Endothelial cell of umbilical vein (primary cell): Measurements from ENCODE around the gene ZBTB39. TPM values are rescaled to one million over a fixed set of nuclear protein-coding genes. Genes with fewer than 3 reads are reported as not detected.

ENCODE experiments used
- BruUV-seq: library from RNA; stranded (reverse); fragments of 400-500 nt; replicated peaks from 2 replicates; lab custom pipeline; 2021; lab: Mats Ljungman, UMichigan
- CTCF ChIA-PET: fragments of 300-600, 350-600 bp; sonication (Branson Sonifier 250); formaldehyde crosslinking; loops from one replicate; lab custom pipeline; 2021; ENCODE audit warnings: antibody characterized with exemption, inconsistent platforms; lab: Charles Lee
- POLR2A ChIA-PET: fragments of 300-600, 350-600 bp; sonication (Branson Sonifier 250); formaldehyde crosslinking; loops from one replicate; lab custom pipeline; 2021; ENCODE audit warnings: antibody characterized with exemption, inconsistent platforms; lab: Charles Lee
- DNase-seq: peaks from one replicate; pipeline ENCODE4 v3.0.0-alpha.2; 2011; ENCODE audit warnings: low read depth, low spot score
- FAIRE-seq: peaks from 2 replicates; lab custom pipeline; 2011; peaks lifted over from hg19 to GRCh38; lab: Jason Lieb, UNC
- H2AFZ ChIP-seq: 2 replicates; pipeline ENCODE4 v1.6.0; 2012; ENCODE audit warnings: low read depth, low read length, control low read depth, inconsistent platforms
- H3K27ac ChIP-seq: 2 replicates; pipeline ENCODE4 v1.5.1; 2011; ENCODE audit warnings: low read depth, mild to moderate bottlenecking, control low read depth, low read length, moderate library complexity; ENCODE audit not compliant: insufficient read depth
- H3K27me3 ChIP-seq, 2 experiments: 2 replicates each; pipeline versions ENCODE4 v1.6.0 to v1.6.1; 2011; ENCODE audit warnings: low read length in 2 of 2, mixed read lengths in 1 of 2; ENCODE audit not compliant: control insufficient read depth in 2 of 2, insufficient read depth in 2 of 2
- H3K36me3 ChIP-seq, 2 experiments: 2 replicates in 1 of 2; 3 replicates in 1 of 2; pipeline ENCODE4 v1.5.1; 2011; ENCODE audit warnings: low read length in 2 of 2, mild to moderate bottlenecking in 1 of 2, moderate library complexity in 1 of 2; ENCODE audit not compliant: control insufficient read depth in 2 of 2, insufficient read depth in 2 of 2; ENCODE audit errors: extremely low read depth in 1 of 2
- H3K4me1 ChIP-seq: 3 replicates; pipeline ENCODE4 v1.5.1; 2011; ENCODE audit warnings: mild to moderate bottlenecking, low read length; ENCODE audit not compliant: control insufficient read depth, insufficient read depth; ENCODE audit errors: extremely low read depth
- H3K4me2 ChIP-seq: 2 replicates; pipeline ENCODE4 v1.6.1; 2011; ENCODE audit warnings: low read length, control low read depth, mixed read lengths; ENCODE audit not compliant: insufficient read depth
- H3K4me3 ChIP-seq, 3 experiments: fragments of 200-600 bp in 1 of 3; sonication (generic), shearing (Covaris generic) in 1 of 3; replicated peaks in 1 of 3; 2 replicates each; pipeline ENCODE4 v1.5.1; 2011 to 2016; ENCODE audit warnings: control low read depth in 3 of 3, low read length in 3 of 3, mild to moderate bottlenecking in 2 of 3, inconsistent platforms in 1 of 3, low read depth in 1 of 3, moderate library complexity in 1 of 3; ENCODE audit not compliant: insufficient read depth in 1 of 3
- H3K79me2 ChIP-seq: 2 replicates; pipeline ENCODE4 v1.6.0; 2012; ENCODE audit warnings: low read length, inconsistent platforms; ENCODE audit not compliant: control insufficient read depth, insufficient read depth
- H3K9ac ChIP-seq: replicated peaks from 2 replicates; pipeline ENCODE3; 2011; ENCODE audit warnings: low read length, control low read depth; ENCODE audit not compliant: insufficient read depth; ENCODE audit errors: extremely low read depth
- H3K9me1 ChIP-seq: replicated peaks from 3 replicates; pipeline ENCODE4 v1.6.0; 2011; ENCODE audit warnings: mild to moderate bottlenecking, low read length; ENCODE audit not compliant: control insufficient read depth, insufficient read depth; ENCODE audit errors: extremely low read depth
- H3K9me3 ChIP-seq: replicated peaks from 2 replicates; pipeline ENCODE4 v1.5.1; 2012; ENCODE audit warnings: low read length, inconsistent platforms; ENCODE audit not compliant: control insufficient read depth, insufficient read depth
- H4K20me1 ChIP-seq: replicated peaks from 2 replicates; pipeline ENCODE3; 2011; ENCODE audit warnings: mild to moderate bottlenecking, low read length; ENCODE audit not compliant: control insufficient read depth, insufficient read depth; ENCODE audit errors: extremely low read depth
- EZH2 ChIP-seq: IDR thresholded peaks from 2 replicates; pipeline ENCODE4 v1.6.1; 2012; ENCODE audit warnings: borderline replicate concordance, low read depth, mild to moderate bottlenecking, moderate library complexity, low read length, inconsistent platforms; ENCODE audit not compliant: severe bottlenecking
- FOS ChIP-seq: IDR thresholded peaks from 2 replicates; pipeline ENCODE4 v1.6.1; 2011; ENCODE audit warnings: mild to moderate bottlenecking, low read length, moderate library complexity, borderline replicate concordance; ENCODE audit not compliant: insufficient read depth
- GATA2 ChIP-seq: IDR thresholded peaks from 2 replicates; pipeline ENCODE4 v1.7.0; 2011; ENCODE audit warnings: low read depth, mild to moderate bottlenecking, moderate library complexity, mixed read lengths, low read length; ENCODE audit not compliant: insufficient read length, insufficient read depth
- JUN ChIP-seq: IDR thresholded peaks from 2 replicates; pipeline ENCODE4 v1.6.1; 2011; ENCODE audit warnings: borderline replicate concordance, low read depth; ENCODE audit not compliant: insufficient read length, insufficient read depth
- MYC ChIP-seq: IDR thresholded peaks from one replicate; pipeline ENCODE4 v1.6.1; 2011; ENCODE audit warnings: mild to moderate bottlenecking, low read depth, low read length
- POLR2A ChIP-seq: IDR thresholded peaks from 2 replicates; pipeline ENCODE4 v1.6.1; 2012; ENCODE audit warnings: low read depth, mild to moderate bottlenecking, control low read depth, low read length
- POLR2AphosphoS5 ChIP-seq: IDR thresholded peaks from 2 replicates; pipeline ENCODE4 v1.6.1; 2012; ENCODE audit warnings: low read depth, mild to moderate bottlenecking, control low read depth, low read length, moderate library complexity; ENCODE audit not compliant: insufficient read depth
- dilution Hi-C: fragments of 300-500 bp; cut with MboI; formaldehyde crosslinking; loops from one replicate; pipeline ENCODE4 v1.15.0; 2019; ENCODE audit warnings: low sequenced_read_pairs; ENCODE audit not compliant: extremely low pct_ligation_motif_present
- intact Hi-C: fragments of 100-400 bp; cut with micrococcal nuclease; formaldehyde crosslinking; loops from one replicate; pipeline ENCODE4 v1.10.0; 2022
- polyA plus RNA-seq, 4 experiments: library from polyadenylated mRNA; depleted of rRNA in 3 of 4; stranded (reverse) in 3 of 4; unstranded in 1 of 4; fragments of >200 nt; gene quantifications; 2 replicates each; pipeline versions ENCODE4 v1.2.1 to v1.2.3, GENCODE V29; 2011 to 2012; ENCODE audit warnings: missing spikeins in 1 of 4
- total RNA-seq: library from RNA; stranded (reverse); gene quantifications from 2 replicates; pipeline ENCODE4 v1.2.3, GENCODE V29; 2021
- TF ChIP-seq, protein P1 (sequence below), 2 donors: IDR thresholded peaks; 1 replicate in 1 of 2; 2 replicates in 1 of 2; pipeline ENCODE4 v1.5.1; 2011; ENCODE audit warnings: low read length in 2 of 2, mild to moderate bottlenecking in 2 of 2, moderate library complexity in 2 of 2, control low read depth in 1 of 2, inconsistent platforms in 1 of 2, low read depth in 1 of 2; ENCODE audit not compliant: insufficient read depth in 1 of 2; ENCODE audit errors: extremely low read depth in 1 of 2
- TF ChIP-seq, protein P2 (sequence below): IDR thresholded peaks from 2 replicates; pipeline ENCODE4 v1.6.1; 2011; ENCODE audit not compliant: insufficient read depth, insufficient read length

Gene ZBTB39
- total and polyA plus RNA-seq, 2 donors (not counting 3 experiments of a cell fraction or from before 2014, with no cell fraction given): 5.9 to 8.5 TPM

DNA sequence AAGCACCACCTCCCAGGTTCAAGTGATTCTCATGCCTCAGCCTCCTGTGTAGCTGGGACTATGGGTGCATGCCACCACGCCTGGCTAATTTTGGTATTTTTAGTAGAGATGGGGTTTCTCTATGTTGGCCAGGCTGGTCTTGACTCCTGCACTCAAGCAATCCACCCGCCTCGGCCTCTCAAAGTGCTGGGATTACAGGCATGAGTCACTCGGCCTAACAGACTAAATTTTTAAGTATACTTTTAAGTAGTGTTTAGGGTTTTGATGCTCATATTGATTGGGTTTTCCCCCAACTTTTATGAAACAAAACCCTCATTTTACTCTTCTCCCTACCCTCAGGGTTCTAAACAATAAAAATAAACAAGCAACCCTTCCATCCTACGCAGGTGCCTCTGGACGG lies 38.1 kb upstream of the ZBTB39 start:
- Histone ChIP-seq H3K4me3 (no peak overlapping the region), H3K4me2 (no peak overlapping the region), H3K4me1 (no peaks in the 10 kb centered on the region), H3K27ac (no peak overlapping the region), H3K9me3 (no peaks in the 10 kb centered on the region), H4K20me1 (no peaks in the 10 kb centered on the region), H3K79me2 (no peaks in the 10 kb centered on the region), H3K9ac (no peak overlapping the region), H3K27me3 (peaks cover 14 to 32% of the 10 kb centered on the region in 2 experiments), H3K9me1 (no peaks in the 10 kb centered on the region), H3K36me3 (no peaks in the 10 kb centered on the region), H2AFZ (no peak overlapping the region)
- CTCF ChIA-PET: no interaction called here
- POLR2A ChIA-PET: no interaction called here
- DNase-seq (no peak), FAIRE-seq (no peak)
- dilution Hi-C loops (no loop called here), intact Hi-C loops (no loop called here)
- no TSS peak for BruUV-seq
- TF ChIP-seq POLR2A: no peak
- TF ChIP-seq EZH2: no peak
- TF ChIP-seq FOS: no peak
- TF ChIP-seq POLR2AphosphoS5: no peak
- TF ChIP-seq GATA2: no peak
- TF ChIP-seq JUN: no peak
- TF ChIP-seq, protein P1, sequence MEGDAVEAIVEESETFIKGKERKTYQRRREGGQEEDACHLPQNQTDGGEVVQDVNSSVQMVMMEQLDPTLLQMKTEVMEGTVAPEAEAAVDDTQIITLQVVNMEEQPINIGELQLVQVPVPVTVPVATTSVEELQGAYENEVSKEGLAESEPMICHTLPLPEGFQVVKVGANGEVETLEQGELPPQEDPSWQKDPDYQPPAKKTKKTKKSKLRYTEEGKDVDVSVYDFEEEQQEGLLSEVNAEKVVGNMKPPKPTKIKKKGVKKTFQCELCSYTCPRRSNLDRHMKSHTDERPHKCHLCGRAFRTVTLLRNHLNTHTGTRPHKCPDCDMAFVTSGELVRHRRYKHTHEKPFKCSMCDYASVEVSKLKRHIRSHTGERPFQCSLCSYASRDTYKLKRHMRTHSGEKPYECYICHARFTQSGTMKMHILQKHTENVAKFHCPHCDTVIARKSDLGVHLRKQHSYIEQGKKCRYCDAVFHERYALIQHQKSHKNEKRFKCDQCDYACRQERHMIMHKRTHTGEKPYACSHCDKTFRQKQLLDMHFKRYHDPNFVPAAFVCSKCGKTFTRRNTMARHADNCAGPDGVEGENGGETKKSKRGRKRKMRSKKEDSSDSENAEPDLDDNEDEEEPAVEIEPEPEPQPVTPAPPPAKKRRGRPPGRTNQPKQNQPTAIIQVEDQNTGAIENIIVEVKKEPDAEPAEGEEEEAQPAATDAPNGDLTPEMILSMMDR (IDR thresholded peaks at IDR 0.05; ENCODE audit: extremely low read depth in 1 of 2, insufficient read depth in 1 of 2, low read depth in 1 of 2, low read length in 2 of 2): no peak
- no peak for TF ChIP-seq MYC
- TF ChIP-seq, protein P2, sequence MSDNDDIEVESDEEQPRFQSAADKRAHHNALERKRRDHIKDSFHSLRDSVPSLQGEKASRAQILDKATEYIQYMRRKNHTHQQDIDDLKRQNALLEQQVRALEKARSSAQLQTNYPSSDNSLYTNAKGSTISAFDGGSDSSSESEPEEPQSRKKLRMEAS: no peak
